Measurements from ENCODE around the gene UFM1.

DNA sequence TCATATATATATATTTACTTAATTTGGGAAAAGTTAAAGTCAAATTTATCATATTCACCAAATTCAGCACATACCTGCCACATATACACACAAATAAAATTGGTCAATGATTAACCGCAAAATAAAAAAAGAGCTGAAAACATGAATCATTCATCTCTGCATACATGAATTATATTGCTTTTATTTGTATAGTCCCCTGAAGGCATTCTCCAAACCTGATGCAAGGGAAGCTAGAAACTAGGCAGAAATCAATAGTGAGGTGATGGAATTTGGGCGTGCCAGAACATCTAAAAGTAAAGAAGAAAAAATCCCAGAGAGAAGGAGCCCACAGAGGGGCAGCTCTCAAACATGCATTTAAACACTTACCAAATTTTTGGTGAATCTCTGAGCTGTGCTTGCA lies 60.1 kb downstream of the UFM1 start:
- TF ChIP-seq CTCF (IDR thresholded peaks at IDR 0.05 in 4 of 5, conservative IDR thresholded peaks at IDR 0.05 in 1 of 5), result no peak
- no peak for TF ChIP-seq POLR2A (IDR thresholded peaks at IDR 0.05)

Data from gastrocnemius medialis (tissue), 4 donors.